GM04503 (cell line): ENCODE data around the gene ALG5.

Experiments used
- DNase-seq: peaks from one replicate; pipeline ENCODE4 v3.0.0-alpha.2; 2012; ENCODE audit warnings: low read depth

ALG5 gene

GRCh38 chr13:36979361-36980050 is 19.6 kb downstream of the ALG5 start:
- no peak for DNase-seq

GRCh38 chr13:36975172-36975571 is 24.0 kb downstream of the ALG5 start:
- DNase-seq: no peak

GRCh38 chr13:36973621-36974295 is 25.4 kb downstream of the ALG5 start:
- DNase-seq: no peak

GRCh38 chr13:36973009-36973408 is 26.1 kb downstream of the ALG5 start:
- DNase-seq: no peak

- no peak for DNase-seq
Observed at GRCh38 chr13:36966404-36966803, 32.7 kb downstream of the ALG5 start.

- peak; percentile 21 for DNase-seq
Observed at GRCh38 chr13:36965767-36966166, 33.4 kb downstream of the ALG5 start.

- no peak for DNase-seq
Observed at GRCh38 chr13:36959456-36960116, 39.6 kb downstream of the ALG5 start.

- DNase-seq: no peak
Observed at GRCh38 chr13:36954542-36954941, 44.6 kb downstream of the ALG5 start.

GRCh38 chr13:36950920-36951319 is 48.2 kb downstream of the ALG5 start:
- DNase-seq: no peak

GRCh38 chr13:36950330-36950729 is 48.8 kb downstream of the ALG5 start:
- DNase-seq: no peak

GRCh38 chr13:36945078-36945477 is 54.1 kb downstream of the ALG5 start:
- DNase-seq: no peak

- no peak for DNase-seq
Observed at GRCh38 chr13:36925603-36926002, 73.5 kb downstream of the ALG5 start.

GRCh38 chr13:36924001-36924400 is 75.1 kb downstream of the ALG5 start:
- DNase-seq: no peak

- DNase-seq: no peak
Observed at GRCh38 chr13:36921631-36922301, 77.4 kb downstream of the ALG5 start.

GRCh38 chr13:36920616-36921185 is 78.4 kb downstream of the ALG5 start:
- DNase-seq: no peak

- DNase-seq: no peak
Observed at GRCh38 chr13:36919833-36920615, 79.1 kb downstream of the ALG5 start, which contains the start of gene SMAD9. Gene SMAD9, minus strand, starts transcription at chr13:36920238. Its CDS starts 40,549 bp downstream, at chr13:36879689.

GRCh38 chr13:36919171-36919832 is 79.8 kb downstream of the ALG5 start:
- no peak for DNase-seq

- no peak for DNase-seq
Observed at GRCh38 chr13:36918246-36919131, 80.7 kb downstream of the ALG5 start.

- no peak for DNase-seq
Observed at GRCh38 chr13:36917311-36917710, 81.8 kb downstream of the ALG5 start.
